IMR-90 (cell line): ENCODE data around the gene EVA1C. TPM values are rescaled to one million over a fixed set of nuclear protein-coding genes. Genes with fewer than 3 reads are reported as not detected.

Experiments used
- ATAC-seq: fragments of 200-7000 bp; cut with Tn5 transposase; 2 replicates; pipeline ENCODE4 v1.9.1; 2020; ENCODE audit warnings: low read depth, mild to moderate bottlenecking, moderate library complexity
- BruUV-seq: library from RNA; stranded (reverse); fragments of 400-500 nt; replicated peaks from 2 replicates; lab custom pipeline; 2021; lab: Mats Ljungman, UMichigan
- CTCF ChIA-PET: fragments of 300-600 bp; formaldehyde crosslinking; extraction: SDS; loops from one replicate; lab custom pipeline; 2021; ENCODE audit warnings: antibody characterized with exemption; lab: Yijun Ruan, JAX
- POLR2A ChIA-PET: fragments of 300-600 bp; sonication (Branson Sonifier 250); formaldehyde crosslinking; loops from one replicate; lab custom pipeline; 2022; ENCODE audit warnings: antibody characterized with exemption; ENCODE audit not compliant: unreplicated experiment; lab: Charles Lee
- DNase-seq: peaks from one replicate; pipeline ENCODE4 v3.0.0; 2013
- H2AFZ ChIP-seq: replicated peaks from 2 replicates; pipeline ENCODE3; 2013; ENCODE audit warnings: low read length, mild to moderate bottlenecking; ENCODE audit not compliant: poor library complexity
- H2AK5ac ChIP-seq: 2 replicates; pipeline ENCODE4 v1.6.1; 2013; ENCODE audit warnings: low read depth, low read length, inconsistent platforms
- H2AK9ac ChIP-seq: replicated peaks from 2 replicates; pipeline ENCODE3; 2013; ENCODE audit warnings: mild to moderate bottlenecking, low read depth, low read length, moderate library complexity; ENCODE audit not compliant: poor library complexity
- H2BK120ac ChIP-seq: 2 replicates; pipeline ENCODE4 v1.6.1; 2013; ENCODE audit warnings: low read depth, low read length, inconsistent platforms
- H2BK15ac ChIP-seq: 3 replicates; pipeline ENCODE4 v1.6.1; 2013; ENCODE audit warnings: low read depth, low read length, inconsistent platforms
- H2BK20ac ChIP-seq: 2 replicates; pipeline ENCODE4 v1.6.1; 2013; ENCODE audit warnings: low read depth, mild to moderate bottlenecking, inconsistent platforms, low read length, moderate library complexity
- H2BK5ac ChIP-seq: 2 replicates; pipeline ENCODE4 v1.6.1; 2013; ENCODE audit warnings: mild to moderate bottlenecking, low read depth, low read length, inconsistent platforms; ENCODE audit not compliant: poor library complexity, severe bottlenecking
- H3K14ac ChIP-seq: replicated peaks from 2 replicates; pipeline ENCODE4 v1.6.1; 2013; ENCODE audit warnings: low read depth, low read length, inconsistent platforms
- H3K18ac ChIP-seq: 2 replicates; pipeline ENCODE4 v1.6.1; 2013; ENCODE audit warnings: low read depth, low read length, control low read depth
- H3K23ac ChIP-seq: 2 replicates; pipeline ENCODE4 v1.6.1; 2013; ENCODE audit warnings: low read depth, low read length, inconsistent platforms
- H3K27ac ChIP-seq: 2 replicates; pipeline ENCODE4 v1.5.1; 2013; ENCODE audit warnings: mild to moderate bottlenecking, control low read depth, low read length; ENCODE audit not compliant: insufficient read depth
- H3K27me3 ChIP-seq: 2 replicates; pipeline ENCODE4 v1.6.1; 2013; ENCODE audit warnings: low read length; ENCODE audit not compliant: control insufficient read depth, insufficient read depth
- H3K36me3 ChIP-seq: 2 replicates; pipeline ENCODE4 v1.6.1; 2013; ENCODE audit warnings: low read length, mixed read lengths; ENCODE audit not compliant: control insufficient read depth, insufficient read depth
- H3K4ac ChIP-seq: 2 replicates; pipeline ENCODE4 v1.6.1; 2013; ENCODE audit warnings: low read depth, low read length, inconsistent platforms
- H3K4me1 ChIP-seq: 2 replicates; pipeline ENCODE4 v1.6.1; 2013; ENCODE audit warnings: low read length, mixed read lengths; ENCODE audit not compliant: control insufficient read depth, insufficient read depth
- H3K4me2 ChIP-seq: 2 replicates; pipeline ENCODE4 v1.6.1; 2013; ENCODE audit warnings: low read depth, mild to moderate bottlenecking, control low read depth, low read length, moderate library complexity
- H3K4me3 ChIP-seq: 2 replicates; pipeline ENCODE4 v1.5.1; 2013; ENCODE audit warnings: low read depth, mild to moderate bottlenecking, control low read depth, low read length, moderate library complexity; ENCODE audit not compliant: insufficient read depth
- H3K56ac ChIP-seq: 2 replicates; pipeline ENCODE4 v1.6.1; 2013; ENCODE audit warnings: low read length, inconsistent platforms; ENCODE audit not compliant: insufficient read depth; ENCODE audit errors: extremely low read depth
- H3K79me1 ChIP-seq, 2 experiments: 2 replicates each; pipeline ENCODE4 v1.6.1; 2013; ENCODE audit warnings: low read length in 2 of 2, inconsistent platforms in 1 of 2, low read depth in 1 of 2
- H3K9ac ChIP-seq: 2 replicates; pipeline ENCODE4 v1.6.1; 2013; ENCODE audit warnings: low read depth, low read length, control low read depth
- H3K9me1 ChIP-seq: 2 replicates; pipeline ENCODE4 v1.6.1; 2013; ENCODE audit warnings: low read length, inconsistent platforms; ENCODE audit not compliant: insufficient read depth
- H3K9me3 ChIP-seq: 2 replicates; pipeline ENCODE4 v1.6.1; 2013; ENCODE audit warnings: low read length; ENCODE audit not compliant: control insufficient read depth, insufficient read depth
- H4K20me1 ChIP-seq: 2 replicates; pipeline ENCODE4 v1.6.1; 2013; ENCODE audit warnings: low read length, inconsistent platforms; ENCODE audit not compliant: insufficient read depth
- H4K5ac ChIP-seq: 2 replicates; pipeline ENCODE4 v1.6.1; 2013; ENCODE audit warnings: mild to moderate bottlenecking, low read depth, low read length, control low read depth
- H4K8ac ChIP-seq, 2 experiments: 2 replicates each; pipeline ENCODE4 v1.6.1; 2013; ENCODE audit warnings: low read depth in 2 of 2, low read length in 2 of 2, control low read depth in 1 of 2, inconsistent platforms in 1 of 2
- H4K91ac ChIP-seq: 2 replicates; pipeline ENCODE4 v1.6.1; 2013; ENCODE audit warnings: low read depth, low read length, inconsistent platforms; ENCODE audit not compliant: insufficient read depth
- BHLHE40 ChIP-seq: fragments of 150-350 bp; IDR thresholded peaks from 2 replicates; pipeline ENCODE4 v1.6.1; 2016; ENCODE audit warnings: mild to moderate bottlenecking, low read depth, low read length
- CEBPB ChIP-seq: IDR thresholded peaks from 2 replicates; pipeline ENCODE4 v1.6.1; 2012; ENCODE audit warnings: low read depth, low read length, improper control_type of control experiment
- CHD1 ChIP-seq: IDR thresholded peaks from 2 replicates; pipeline ENCODE4 v1.6.1; 2012; ENCODE audit warnings: low read depth, low read length, improper control_type of control experiment
- NFE2L2 ChIP-seq: fragments of 150-350 bp; IDR thresholded peaks from 2 replicates; pipeline ENCODE4 v1.6.1; 2016; ENCODE audit warnings: low read depth, mild to moderate bottlenecking, low read length
- POLR2A ChIP-seq: IDR thresholded peaks from 2 replicates; pipeline ENCODE4 v1.6.1; 2012; ENCODE audit warnings: mild to moderate bottlenecking, low read depth, low read length
- RAD21 ChIP-seq: IDR thresholded peaks from 2 replicates; pipeline ENCODE4 v1.6.1; 2012; ENCODE audit warnings: low read length, improper control_type of control experiment
- WGBS, 2 experiments: methylation state at CpG; one replicate each; pipeline versions ENCODE4 v1.1.5 to v1.1.7; 2013; ENCODE audit warnings: missing lambda C conversion rate in 2 of 2; ENCODE audit not compliant: insufficient read length in 1 of 2; ENCODE audit errors: extremely low coverage in 2 of 2; 5-methylcytosine and 5-hydroxymethylcytosine counted together
- dilution Hi-C: fragments of 300-500 bp; cut with HindIII; formaldehyde crosslinking; loops from one replicate; pipeline ENCODE4 v1.14.3; 2018; ENCODE audit warnings: low sequenced_read_pairs; ENCODE audit not compliant: unreplicated experiment
- in situ Hi-C: fragments of 300-500 bp; cut with MboI; formaldehyde crosslinking; loops from 3 replicates; pipeline ENCODE4 v1.14.3; 2019; ENCODE audit warnings: low sequenced_read_pairs, inconsistent platforms, mixed read lengths
- intact Hi-C: fragments of 100-400 bp; cut with micrococcal nuclease; formaldehyde crosslinking; loops from 2 replicates; pipeline ENCODE4 v1.10.0; 2022
- polyA plus RNA-seq, 3 experiments: library from polyadenylated mRNA; depleted of rRNA; stranded (reverse); fragments of >200 nt; gene quantifications; 2 replicates each; pipeline ENCODE4 v1.2.3, GENCODE V29; 2012; ENCODE audit warnings: low replicate concordance in 1 of 3
- total RNA-seq: library from RNA; depleted of rRNA; stranded (reverse); fragments of >200 nt; gene quantifications from 2 replicates; pipeline ENCODE4 v1.2.3, GENCODE V29; 2012

EVA1C gene
- total and polyA plus RNA-seq, 2 of the 4 experiments (the other 2 are of a cell fraction): 0.72 to 1.1 TPM

DNA sequence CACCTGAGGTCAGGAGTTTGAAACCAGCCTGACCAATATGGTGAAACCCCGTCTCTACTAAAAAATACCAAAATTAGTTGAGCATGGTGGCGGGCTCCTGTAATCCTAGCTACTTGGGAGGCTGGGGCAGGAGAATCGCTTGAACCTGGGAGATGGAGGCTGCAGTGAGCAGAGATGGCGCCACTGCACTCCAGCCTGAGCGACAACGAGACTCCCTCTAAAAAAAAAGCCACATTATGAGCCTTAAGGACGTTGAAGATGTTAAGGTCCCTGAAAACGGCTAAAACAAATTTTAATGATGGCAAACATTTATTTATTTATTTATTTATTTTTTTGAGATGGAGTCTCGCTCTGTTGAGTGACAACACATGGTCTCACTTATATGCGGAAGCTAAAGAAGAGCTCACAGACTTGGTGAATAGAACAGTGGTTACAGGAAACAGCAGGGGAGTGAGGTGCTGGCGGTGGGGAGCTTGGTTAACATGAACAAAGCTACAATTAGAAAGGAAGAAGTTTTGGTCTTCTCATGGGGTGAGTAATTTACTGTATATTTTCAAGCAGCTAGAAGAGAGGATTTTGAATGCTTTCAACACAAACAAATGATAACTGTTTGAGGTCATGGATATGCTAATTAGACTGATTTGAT lies 125.8 kb downstream of the EVA1C start:
- H2AFZ ChIP-seq: no peak overlapping the region
- POLR2A ChIA-PET: no interaction called here
- ATAC-seq (no peak), DNase-seq (no peak)
- H3K79me1 ChIP-seq: no peaks in the 10 kb centered on the region
- H4K20me1 ChIP-seq: no peaks in the 10 kb centered on the region
- no peak overlapping the region for H3K9ac ChIP-seq
- no peak overlapping the region for H2BK120ac ChIP-seq
- no peak for TF ChIP-seq POLR2A
- no peak for TF ChIP-seq CHD1
- no peak for TF ChIP-seq NFE2L2
- TF ChIP-seq BHLHE40: no peak
- no peak for TF ChIP-seq RAD21
- no peak for TF ChIP-seq CEBPB
- dilution Hi-C loops: no loop called here
- CTCF ChIA-PET: interaction anchor here (0.6 to 0.7 kb wide), 2 partner anchors 9 to 17 kb away, joined by 3 read pairs; no protein-coding TSS in a partner anchor
- H3K27ac ChIP-seq: no peak overlapping the region
- H3K9me1 ChIP-seq: peaks cover under 1% of the 10 kb centered on the region; the same call in 1 of the 2 replicates
- H3K4me1 ChIP-seq: no peaks in the 10 kb centered on the region
- no peak overlapping the region for H2BK5ac ChIP-seq
- no peak overlapping the region for H4K91ac ChIP-seq
- no peak overlapping the region for H3K14ac ChIP-seq
- H2AK5ac ChIP-seq: no peak overlapping the region
- no peak overlapping the region for H3K18ac ChIP-seq
- no peaks in the 10 kb centered on the region for H3K9me3 ChIP-seq
- no peak overlapping the region for H3K4me2 ChIP-seq
- H3K36me3 ChIP-seq: no peaks in the 10 kb centered on the region
- no peak overlapping the region for H2AK9ac ChIP-seq
- no peak overlapping the region for H2BK20ac ChIP-seq
- no peak overlapping the region for H4K8ac ChIP-seq
- H3K23ac ChIP-seq: no peak overlapping the region
- no CpG with 5 or more reads among the region's 11 CpGs for WGBS, 2 experiments
- no peak overlapping the region for H3K4ac ChIP-seq
- H2BK15ac ChIP-seq: no peak overlapping the region
- no peak overlapping the region for H4K5ac ChIP-seq
- intact Hi-C loops: no loop called here
- H3K4me3 ChIP-seq: no peak overlapping the region
- H3K56ac ChIP-seq: no peak overlapping the region
- no TSS peak for BruUV-seq
- peaks cover 2% of the 10 kb centered on the region; the same call in 1 of the 2 replicates for H3K27me3 ChIP-seq
- in situ Hi-C loops: no loop called here
